ENCODE measurements around the gene TMEM131L.

GRCh38 chr4:153585026-153585425 lies 118.9 kb downstream of the TMEM131L start:
- TF ChIP-seq TAF1 (IDR thresholded peaks at IDR 0.05; ENCODE audit: borderline replicate concordance, low read depth, low read length) (no peak), POLR2AphosphoS5 (IDR thresholded peaks at IDR 0.05; ENCODE audit: low read depth, low read length) (no peak)

Data from GM12892 (cell line).